Measurements from ENCODE around the gene PPP4R3B.
A peak's percentile ranks its signal among the peaks of the same experiment; 100 is the strongest.
"Not testable (repeated sequence)": the region's sequence is repeated elsewhere in the genome, so short reads cannot be mapped to it uniquely, and the experiment has no call there.

Gene PPP4R3B

GRCh38 chr2:55617175-55618024 is at the start of gene PPP4R3B:
Gene PPP4R3B (minus strand): TSS chr2:55617622. CDS start chr2:55617285, 337 bp downstream.
- peak; percentile 99 for DNase-seq (ENCODE audit: low spot score)

- DNase-seq (ENCODE audit: low spot score): no peak
Measured at GRCh38 chr2:55653255-55653654, 35.8 kb upstream of the PPP4R3B start.

- DNase-seq (ENCODE audit: low spot score): no peak
Measured at GRCh38 chr2:55649211-55649610, 31.8 kb upstream of the PPP4R3B start.

- DNase-seq (ENCODE audit: low spot score): no peak
Measured at GRCh38 chr2:55636831-55637230, 19.4 kb upstream of the PPP4R3B start.

- DNase-seq (ENCODE audit: low spot score): no peak
Measured at GRCh38 chr2:55628931-55629330, 11.5 kb upstream of the PPP4R3B start.

- DNase-seq (ENCODE audit: low spot score): no peak
Measured at GRCh38 chr2:55627915-55628314, 10.5 kb upstream of the PPP4R3B start.

GRCh38 chr2:55621802-55622201 is 4.4 kb upstream of the PPP4R3B start:
- no peak for DNase-seq (ENCODE audit: low spot score)

GRCh38 chr2:55620123-55620779 is 2.8 kb upstream of the PPP4R3B start:
- no peak for DNase-seq (ENCODE audit: low spot score)

- peak; percentile 69 for DNase-seq (ENCODE audit: low spot score)
Measured at GRCh38 chr2:55618275-55619055, 1.0 kb upstream of the PPP4R3B start.

GRCh38 chr2:55618025-55618274 is 528 bp upstream of the PPP4R3B start:
- DNase-seq (ENCODE audit: low spot score): no peak

GRCh38 chr2:55616551-55617174 is 759 bp downstream of the PPP4R3B start:
- DNase-seq (ENCODE audit: low spot score): peak; percentile 49

- no peak for DNase-seq (ENCODE audit: low spot score)
Measured at GRCh38 chr2:55611997-55612396, 5.4 kb downstream of the PPP4R3B start.

- DNase-seq (ENCODE audit: low spot score): no peak
Measured at GRCh38 chr2:55610954-55611743, 6.3 kb downstream of the PPP4R3B start.

- DNase-seq (ENCODE audit: low spot score): no peak
Measured at GRCh38 chr2:55609938-55610578, 7.4 kb downstream of the PPP4R3B start.

- DNase-seq (ENCODE audit: low spot score): no peak
Measured at GRCh38 chr2:55609193-55609794, 8.1 kb downstream of the PPP4R3B start.

GRCh38 chr2:55607717-55608116 is 9.7 kb downstream of the PPP4R3B start:
- no peak for DNase-seq (ENCODE audit: low spot score)

- no peak for DNase-seq (ENCODE audit: low spot score)
Measured at GRCh38 chr2:55604027-55604565, 13.3 kb downstream of the PPP4R3B start.

GRCh38 chr2:55601849-55602248 is 15.6 kb downstream of the PPP4R3B start:
- DNase-seq (ENCODE audit: low spot score): no peak

GRCh38 chr2:55598056-55598795 is 19.2 kb downstream of the PPP4R3B start:
- no peak for DNase-seq (ENCODE audit: low spot score)

- not testable (repeated sequence) for DNase-seq (ENCODE audit: low spot score)
Measured at GRCh38 chr2:55596795-55597194, 20.6 kb downstream of the PPP4R3B start.

Measured in COLO829 (cell line).